Breast epithelium (tissue), 4 donors: Measurements from ENCODE around the gene PSTPIP2. TPM values are rescaled to one million over a fixed set of nuclear protein-coding genes. Genes with fewer than 3 reads are reported as not detected.
"Not testable (repeated sequence)": the region's sequence is repeated elsewhere in the genome, so short reads cannot be mapped to it uniquely, and the experiment has no call there.

Experiments
- DNase-seq, 2 donors: peaks; one replicate each; pipeline ENCODE4 v3.0.0-alpha.2; 2019; ENCODE audit warnings: low spot score in 2 of 2
- H3K27ac ChIP-seq, 2 donors: fragments of 200-600 bp; sonication (generic) in 1 of 2; one replicate each; pipeline ENCODE4 v1.5.1; 2016 to 2019; ENCODE audit warnings: mild to moderate bottlenecking in 1 of 2
- H3K27me3 ChIP-seq, 2 donors: fragments of 200-600 bp; sonication (generic) in 1 of 2; one replicate each; pipeline versions ENCODE4 v1.5.1 to v1.6.0; 2017 to 2019; ENCODE audit warnings: control low read depth in 1 of 2, mild to moderate bottlenecking in 1 of 2
- H3K36me3 ChIP-seq: fragments of 200-600 bp; one replicate; pipeline ENCODE4 v1.5.1; 2019
- H3K4me1 ChIP-seq, 2 donors: fragments of 200-600 bp; sonication (generic); one replicate each; pipeline ENCODE4 v1.5.1; 2016 to 2019; ENCODE audit warnings: control low read depth in 1 of 2
- H3K4me3 ChIP-seq, 3 donors: fragments of 200-600 bp; sonication (generic); 1 replicate in 2 of 3; 2 replicates in 1 of 3; pipeline ENCODE4 v1.5.1; 2016 to 2019; ENCODE audit warnings: mild to moderate bottlenecking in 3 of 3, moderate library complexity in 2 of 3
- H3K9me3 ChIP-seq, 2 donors: fragments of 200-600 bp; sonication (generic) in 1 of 2; one replicate each; pipeline ENCODE4 v1.5.1; 2016 to 2019; ENCODE audit warnings: control low read depth in 1 of 2
- CTCF ChIP-seq, 3 donors: fragments of 450-650 bp; IDR thresholded peaks; one replicate each; pipeline ENCODE4 v1.5.1; 2016 to 2017; ENCODE audit warnings: antibody characterized with exemption in 3 of 3, mild to moderate bottlenecking in 3 of 3, moderate library complexity in 3 of 3
- POLR2A ChIP-seq: fragments of 450-650 bp; IDR thresholded peaks from one replicate; pipeline ENCODE4 v1.6.1; 2016; ENCODE audit warnings: antibody characterized with exemption, mild to moderate bottlenecking, moderate library complexity
- POLR2AphosphoS5 ChIP-seq, 3 donors: sonication (generic); formaldehyde crosslinking; IDR thresholded peaks; one replicate each; pipeline ENCODE4 v1.6.1; 2017; ENCODE audit warnings: antibody characterized with exemption in 3 of 3
- intact Hi-C: fragments of 100-400 bp; cut with DNase I; formaldehyde crosslinking; loops from one replicate; pipeline ENCODE4 v1.15.1; 2023; ENCODE audit warnings: low total_unique reads
- total RNA-seq, 3 donors: library from RNA; depleted of rRNA; stranded (reverse); fragments of >200 nt; gene quantifications; one replicate each; pipeline ENCODE4 v1.1.0, GENCODE V29; 2016

Gene PSTPIP2
- total RNA-seq, 3 donors from 2014 or later, result 6.4 to 22.2 (median 14.7) TPM

- no peak for DNase-seq
- no peaks in the 10 kb centered on the region for H3K4me1 ChIP-seq
- intact Hi-C loops, result no loop called here
- TF ChIP-seq CTCF (IDR thresholded peaks at IDR 0.05) (no peak), POLR2A (no peak), POLR2AphosphoS5 (IDR thresholded peaks at IDR 0.05) (no peak)
- H3K9me3 ChIP-seq, result no peaks in the 10 kb centered on the region
- H3K27ac ChIP-seq, result no peak overlapping the region
- H3K4me3 ChIP-seq, result no peak overlapping the region
- H3K27me3 ChIP-seq, result no peaks in the 10 kb centered on the region
- H3K36me3 ChIP-seq, result no peaks in the 10 kb centered on the region
These were observed 78.6 kb downstream of the PSTPIP2 start for GRCh38 chr18:45993438-45993837.

GRCh38 chr18:45992527-45992926, 79.5 kb downstream of the PSTPIP2 start:
- H3K27ac ChIP-seq, H3K9me3 ChIP-seq, H3K4me1 ChIP-seq, H3K36me3 ChIP-seq, intact Hi-C loops, H3K27me3 ChIP-seq, DNase-seq, H3K4me3 ChIP-seq: not testable (repeated sequence)

- H3K9me3 ChIP-seq, result no peaks in the 10 kb centered on the region
- no peak overlapping the region for H3K27ac ChIP-seq
- TF ChIP-seq POLR2A, result no peak
- TF ChIP-seq CTCF (IDR thresholded peaks at IDR 0.05), result no peak
- TF ChIP-seq POLR2AphosphoS5 (IDR thresholded peaks at IDR 0.05), result no peak
- H3K27me3 ChIP-seq, result no peaks in the 10 kb centered on the region
- H3K4me3 ChIP-seq, result no peak overlapping the region
- no peak for DNase-seq
- no peaks in the 10 kb centered on the region for H3K36me3 ChIP-seq
- no peaks in the 10 kb centered on the region for H3K4me1 ChIP-seq
- intact Hi-C loops, result no loop called here
These were observed 80.3 kb downstream of the PSTPIP2 start for GRCh38 chr18:45991788-45992187.

- no peaks in the 10 kb centered on the region for H3K4me1 ChIP-seq
- no peak overlapping the region for H3K27ac ChIP-seq
- intact Hi-C loops, result no loop called here
- TF ChIP-seq POLR2A (no peak), POLR2AphosphoS5 (IDR thresholded peaks at IDR 0.05) (no peak), CTCF (IDR thresholded peaks at IDR 0.05) (no peak)
- no peaks in the 10 kb centered on the region for H3K27me3 ChIP-seq
- no peak overlapping the region for H3K4me3 ChIP-seq
- DNase-seq, result no peak
- H3K9me3 ChIP-seq, result no peaks in the 10 kb centered on the region
- H3K36me3 ChIP-seq, result no peaks in the 10 kb centered on the region
These were observed 87.4 kb downstream of the PSTPIP2 start for GRCh38 chr18:45984546-45985235.

- H3K9me3 ChIP-seq, result no peaks in the 10 kb centered on the region
- TF ChIP-seq POLR2A, result no peak
- TF ChIP-seq CTCF (IDR thresholded peaks at IDR 0.05), result no peak
- TF ChIP-seq POLR2AphosphoS5 (IDR thresholded peaks at IDR 0.05), result no peak
- H3K4me3 ChIP-seq, result no peak overlapping the region
- no peaks in the 10 kb centered on the region for H3K27me3 ChIP-seq
- intact Hi-C loops, result no loop called here
- DNase-seq, result no peak
- no peak overlapping the region for H3K27ac ChIP-seq
- H3K4me1 ChIP-seq, result no peaks in the 10 kb centered on the region
- no peaks in the 10 kb centered on the region for H3K36me3 ChIP-seq
These were observed 90.2 kb downstream of the PSTPIP2 start for GRCh38 chr18:45981821-45982220.
